ENCODE measurements around the gene MYOF.

The MYOF gene

GRCh38 chr10:93269281-93269680, 212.9 kb downstream of the MYOF start:
- no peak for DNase-seq
- TF ChIP-seq GATA1 (IDR thresholded peaks at IDR 0.05; ENCODE audit: low read depth, low read length), result no peak
- TF ChIP-seq POLR2A (IDR thresholded peaks at IDR 0.05; ENCODE audit: low read length), result no peak

- TF ChIP-seq POLR2A (IDR thresholded peaks at IDR 0.05; ENCODE audit: low read length) (no peak), GATA1 (IDR thresholded peaks at IDR 0.05; ENCODE audit: low read depth, low read length) (no peak)
- DNase-seq, result no peak
These were observed 214.1 kb downstream of the MYOF start for GRCh38 chr10:93268021-93268420.

- no peak for DNase-seq
These were observed 214.6 kb downstream of the MYOF start for GRCh38 chr10:93267521-93267920.

GRCh38 chr10:93266858-93267257, 215.3 kb downstream of the MYOF start:
- TF ChIP-seq POLR2A (IDR thresholded peaks at IDR 0.05; ENCODE audit: low read length) (no peak), GATA1 (IDR thresholded peaks at IDR 0.05; ENCODE audit: low read depth, low read length) (no peak)
- no peak for DNase-seq

More at GRCh38 chr10:93267521-93267920, 214.6 kb downstream of the MYOF start:
- TF ChIP-seq GATA1 (IDR thresholded peaks at IDR 0.05; ENCODE audit: low read depth, low read length) (no peak), POLR2A (IDR thresholded peaks at IDR 0.05; ENCODE audit: low read length) (no peak)

GRCh38 chr10:93261961-93262610, 220.0 kb downstream of the MYOF start:
- no peak for TF ChIP-seq POLR2A (IDR thresholded peaks at IDR 0.05; ENCODE audit: low read length)
- TF ChIP-seq GATA1 (IDR thresholded peaks at IDR 0.05; ENCODE audit: low read depth, low read length), result no peak
- DNase-seq, result no peak

GRCh38 chr10:93261089-93261488, 221.0 kb downstream of the MYOF start:
- TF ChIP-seq POLR2A (IDR thresholded peaks at IDR 0.05; ENCODE audit: low read length) (no peak), GATA1 (IDR thresholded peaks at IDR 0.05; ENCODE audit: low read depth, low read length) (no peak)
- DNase-seq, result no peak

- no peak for DNase-seq
- no peak for TF ChIP-seq POLR2A (IDR thresholded peaks at IDR 0.05; ENCODE audit: low read length)
- TF ChIP-seq GATA1 (IDR thresholded peaks at IDR 0.05; ENCODE audit: low read depth, low read length), result no peak
These were observed 223.0 kb downstream of the MYOF start for GRCh38 chr10:93259126-93259525.

Measured in erythroblast (primary cell).